Measurements from ENCODE around the gene BEST4. TPM values are rescaled to one million over a fixed set of nuclear protein-coding genes. Genes with fewer than 3 reads are reported as not detected.

The BEST4 gene
- total RNA-seq, 6 experiments from 2014 or later = 0.09 to 0.23 (median 0.12) TPM

- H3K9me3 Mint-ChIP-seq = no peaks in the 10 kb centered on the region
- H3K4me3 Mint-ChIP-seq = peak within 1 kb of the TSS; percentile 78
- H3K27ac Mint-ChIP-seq = peak within 1 kb of the TSS; percentile 100
- peaks cover 84% of the 10 kb centered on the region for H3K4me1 Mint-ChIP-seq (ENCODE audit: low read depth)
- peak; percentile 89 for DNase-seq
- H3K36me3 Mint-ChIP-seq (ENCODE audit: low read depth) = peaks cover 42% of the 10 kb centered on the region
- H3K27me3 Mint-ChIP-seq (ENCODE audit: insufficient read depth) = peaks cover 42% of the 10 kb centered on the region
- TF ChIP-seq, protein P1, sequence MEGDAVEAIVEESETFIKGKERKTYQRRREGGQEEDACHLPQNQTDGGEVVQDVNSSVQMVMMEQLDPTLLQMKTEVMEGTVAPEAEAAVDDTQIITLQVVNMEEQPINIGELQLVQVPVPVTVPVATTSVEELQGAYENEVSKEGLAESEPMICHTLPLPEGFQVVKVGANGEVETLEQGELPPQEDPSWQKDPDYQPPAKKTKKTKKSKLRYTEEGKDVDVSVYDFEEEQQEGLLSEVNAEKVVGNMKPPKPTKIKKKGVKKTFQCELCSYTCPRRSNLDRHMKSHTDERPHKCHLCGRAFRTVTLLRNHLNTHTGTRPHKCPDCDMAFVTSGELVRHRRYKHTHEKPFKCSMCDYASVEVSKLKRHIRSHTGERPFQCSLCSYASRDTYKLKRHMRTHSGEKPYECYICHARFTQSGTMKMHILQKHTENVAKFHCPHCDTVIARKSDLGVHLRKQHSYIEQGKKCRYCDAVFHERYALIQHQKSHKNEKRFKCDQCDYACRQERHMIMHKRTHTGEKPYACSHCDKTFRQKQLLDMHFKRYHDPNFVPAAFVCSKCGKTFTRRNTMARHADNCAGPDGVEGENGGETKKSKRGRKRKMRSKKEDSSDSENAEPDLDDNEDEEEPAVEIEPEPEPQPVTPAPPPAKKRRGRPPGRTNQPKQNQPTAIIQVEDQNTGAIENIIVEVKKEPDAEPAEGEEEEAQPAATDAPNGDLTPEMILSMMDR (IDR thresholded peaks at IDR 0.05) = no peak
These were observed 20.3 kb upstream of the BEST4 start, which contains the start of gene BTBD19 for GRCh38 chr1:44808063-44808937. TSS of gene BTBD19 (plus strand) at chr1:44808523. CDS start at chr1:44808821, 298 bp downstream.

- DNase-seq = peak; percentile 100
- Mint-ChIP-seq H3K27ac (peak overlapping the region; percentile 100), H3K9me3 (no peaks in the 10 kb centered on the region), H3K4me3 (peak overlapping the region; percentile 78), H3K27me3 (ENCODE audit: insufficient read depth) (peaks cover 39% of the 10 kb centered on the region), H3K4me1 (ENCODE audit: low read depth) (peaks cover 89% of the 10 kb centered on the region), H3K36me3 (ENCODE audit: low read depth) (peaks cover 46% of the 10 kb centered on the region)
- TF ChIP-seq, protein P1 (IDR thresholded peaks at IDR 0.05) = no peak
These were observed 19.5 kb upstream of the BEST4 start for GRCh38 chr1:44807364-44808062.

DNA sequence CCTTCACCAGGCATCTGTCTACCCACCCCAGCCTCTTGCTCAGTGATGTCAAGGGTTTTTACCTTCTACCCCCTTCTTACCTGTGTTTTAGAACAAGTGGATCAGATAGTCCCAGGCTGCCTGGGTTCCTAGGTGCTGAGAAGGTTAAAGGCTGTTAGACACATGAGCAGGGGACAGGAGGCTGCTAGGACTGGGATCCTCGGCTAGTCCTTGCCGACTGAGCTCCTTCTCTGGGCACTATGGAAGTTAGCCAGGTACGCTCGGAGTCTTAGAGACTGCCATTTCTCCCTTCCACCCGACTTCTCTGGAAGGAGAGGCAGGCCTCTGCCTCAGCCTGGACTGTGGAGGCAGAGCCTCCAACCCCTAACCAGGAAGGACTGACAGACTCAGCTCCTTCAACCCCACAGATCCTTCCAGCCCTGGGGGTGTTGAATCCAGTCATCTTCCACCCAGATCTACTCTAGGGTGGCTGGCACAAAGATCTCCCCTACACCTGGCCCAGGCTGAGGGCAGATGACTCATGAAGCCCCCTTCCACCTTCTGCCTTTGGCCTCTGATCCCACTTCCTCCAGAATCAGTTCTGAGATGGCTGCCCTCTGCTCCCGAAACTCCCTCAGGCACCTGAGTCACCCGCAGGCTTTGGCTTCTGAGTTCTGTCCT lies 18.9 kb upstream of the BEST4 start, which contains the start of gene DYNLT4:
TSS of gene DYNLT4 (minus strand) at position 648 of the 660 bp plus-strand sequence. CDS start 683 bp downstream, outside the sequence.
- peak within 1 kb of the TSS; percentile 78 for H3K4me3 Mint-ChIP-seq
- H3K36me3 Mint-ChIP-seq (ENCODE audit: low read depth) = peaks cover 46% of the 10 kb centered on the region

GRCh38 chr1:44806025-44806703 lies 18.2 kb upstream of the BEST4 start:
- Mint-ChIP-seq H3K27me3 (ENCODE audit: insufficient read depth) (peaks cover 34% of the 10 kb centered on the region), H3K27ac (peak overlapping the region; percentile 100), H3K9me3 (no peaks in the 10 kb centered on the region), H3K4me3 (peak overlapping the region; percentile 78; the same call in 1 of the 2 replicates), H3K4me1 (ENCODE audit: low read depth) (peaks cover 85% of the 10 kb centered on the region), H3K36me3 (ENCODE audit: low read depth) (peaks cover 49% of the 10 kb centered on the region)
- TF ChIP-seq, protein P1 (IDR thresholded peaks at IDR 0.05) = peak; percentile 44
- no peak for DNase-seq

More for the DNA sequence above, 18.9 kb upstream of the BEST4 start, which contains the start of gene DYNLT4:
- TF ChIP-seq, protein P1 (IDR thresholded peaks at IDR 0.05) = no peak
- DNase-seq = no peak
- Mint-ChIP-seq H3K9me3 (no peaks in the 10 kb centered on the region), H3K27me3 (ENCODE audit: insufficient read depth) (peaks cover 36% of the 10 kb centered on the region), H3K4me1 (ENCODE audit: low read depth) (peaks cover 89% of the 10 kb centered on the region), H3K27ac (peak within 1 kb of the TSS; percentile 100)
